Activated naive CD4-positive, alpha-beta T cell treated with anti-CD3 and anti-CD28 coated beads for 36 hours (primary cell): ENCODE measurements around the gene EPHA10. TPM values are rescaled to one million over a fixed set of nuclear protein-coding genes. Genes with fewer than 3 reads are reported as not detected.
A peak's percentile ranks its signal among the peaks of the same experiment; 100 is the strongest.
"Not testable (repeated sequence)": the region's sequence is repeated elsewhere in the genome, so short reads cannot be mapped to it uniquely, and the experiment has no call there.

ENCODE experiments used
- CTCF ChIA-PET: fragments of 350-600 bp; sonication (Branson Sonifier 250); formaldehyde crosslinking; loops from one replicate; lab custom pipeline; 2021; ENCODE audit warnings: antibody characterized with exemption; lab: Charles Lee
- DNase-seq: peaks from one replicate; pipeline ENCODE4 v3.0.0-alpha.2; 2020
- H3K27ac Mint-ChIP-seq: one replicate; pipeline ENCODE4 v1.8.0; 2021; ENCODE audit warnings: mild to moderate bottlenecking, mixed read lengths
- H3K27me3 Mint-ChIP-seq: one replicate; pipeline ENCODE4 v1.8.0; 2021; ENCODE audit warnings: low read depth, mixed read lengths
- H3K36me3 Mint-ChIP-seq: one replicate; pipeline ENCODE4 v1.8.0; 2021; ENCODE audit warnings: low read depth, mixed read lengths
- H3K4me1 Mint-ChIP-seq: one replicate; pipeline ENCODE4 v1.8.0; 2021; ENCODE audit warnings: low read depth, mixed read lengths
- H3K4me3 Mint-ChIP-seq: one replicate; pipeline ENCODE4 v1.8.0; 2021; ENCODE audit warnings: mild to moderate bottlenecking, moderate library complexity, mixed read lengths
- H3K9me3 Mint-ChIP-seq: one replicate; pipeline ENCODE4 v1.8.0; 2021; ENCODE audit warnings: mixed read lengths
- intact Hi-C: fragments of 100-400 bp; cut with micrococcal nuclease; formaldehyde crosslinking; loops from one replicate; pipeline ENCODE4 v1.15.1; 2023
- total RNA-seq, 2 experiments: library from RNA; stranded (reverse); gene quantifications; one replicate each; pipeline ENCODE4 v1.2.3, GENCODE V29; 2021

EPHA10 gene
- total RNA-seq, 2 experiments from 2014 or later = 0.33 TPM; not detected in 1

GRCh38 chr1:37746806-37747205 lies 18.1 kb downstream of the EPHA10 start:
- H3K4me3 Mint-ChIP-seq = no peak overlapping the region
- DNase-seq = no peak

GRCh38 chr1:37741662-37742061 lies 23.3 kb downstream of the EPHA10 start:
- Mint-ChIP-seq H3K27me3 (peaks cover 25% of the 10 kb centered on the region), H3K27ac (no peak overlapping the region), H3K9me3 (peaks cover under 1% of the 10 kb centered on the region), H3K36me3 (no peaks in the 10 kb centered on the region), H3K4me3 (no peak overlapping the region), H3K4me1 (peaks cover 6% of the 10 kb centered on the region)
- intact Hi-C loops = no loop called here
- CTCF ChIA-PET = interaction anchor here (0.6 kb wide), 1 partner anchor 670 kb away, joined by 4 read pairs; no protein-coding TSS in a partner anchor
- DNase-seq = no peak

More at GRCh38 chr1:37746806-37747205, 18.1 kb downstream of the EPHA10 start:
- Mint-ChIP-seq H3K27me3 (peaks cover 20% of the 10 kb centered on the region), H3K4me1 (peaks cover 1% of the 10 kb centered on the region), H3K9me3 (peaks cover 2% of the 10 kb centered on the region), H3K36me3 (no peaks in the 10 kb centered on the region), H3K27ac (no peak overlapping the region)
- intact Hi-C loops = no loop called here
- CTCF ChIA-PET = interaction anchor here (0.6 to 0.8 kb wide), 2 partner anchors 17 to 27 kb away, joined by 3 read pairs; no protein-coding TSS in a partner anchor

- H3K4me1 Mint-ChIP-seq = peaks cover 6% of the 10 kb centered on the region
- no peaks in the 10 kb centered on the region for H3K36me3 Mint-ChIP-seq
- no peak for DNase-seq
- CTCF ChIA-PET = no interaction called here
- no peak overlapping the region for H3K27ac Mint-ChIP-seq
- intact Hi-C loops = no loop called here
- H3K4me3 Mint-ChIP-seq = no peak overlapping the region
- H3K27me3 Mint-ChIP-seq = peaks cover 25% of the 10 kb centered on the region
- H3K9me3 Mint-ChIP-seq = no peaks in the 10 kb centered on the region
Measured at GRCh38 chr1:37741130-37741529, 23.8 kb downstream of the EPHA10 start.

GRCh38 chr1:37739222-37739621 lies 25.7 kb downstream of the EPHA10 start:
- CTCF ChIA-PET = no interaction called here

GRCh38 chr1:37738619-37739018 lies 26.3 kb downstream of the EPHA10 start:
- H3K36me3 Mint-ChIP-seq, CTCF ChIA-PET, H3K9me3 Mint-ChIP-seq, DNase-seq, H3K4me1 Mint-ChIP-seq, H3K4me3 Mint-ChIP-seq, H3K27ac Mint-ChIP-seq: not testable (repeated sequence)
- intact Hi-C loops = loop anchor here (1.0 kb wide), 1 partner anchor 46 kb away; the partner anchor contains the start of gene CDCA8
- H3K27me3 Mint-ChIP-seq = peaks cover 44% of the 10 kb centered on the region

More at GRCh38 chr1:37739222-37739621, 25.7 kb downstream of the EPHA10 start:
- Mint-ChIP-seq H3K9me3 (no peaks in the 10 kb centered on the region), H3K27ac (no peak overlapping the region), H3K36me3 (no peaks in the 10 kb centered on the region), H3K27me3 (peaks cover 40% of the 10 kb centered on the region), H3K4me1 (peaks cover 6% of the 10 kb centered on the region), H3K4me3 (no peak overlapping the region)
- peak; percentile 45 for DNase-seq
- intact Hi-C loops = loop anchor here (1.0 kb wide), 1 partner anchor 47 kb away; the partner anchor contains the start of gene CDCA8

GRCh38 chr1:37737975-37738374 lies 26.9 kb downstream of the EPHA10 start:
- CTCF ChIA-PET, H3K4me1 Mint-ChIP-seq, intact Hi-C loops, DNase-seq, H3K4me3 Mint-ChIP-seq, H3K9me3 Mint-ChIP-seq, H3K27ac Mint-ChIP-seq, H3K36me3 Mint-ChIP-seq: not testable (repeated sequence)
- peaks cover 45% of the 10 kb centered on the region for H3K27me3 Mint-ChIP-seq

GRCh38 chr1:37734629-37735591 lies 30.0 kb downstream of the EPHA10 start:
- H3K36me3 Mint-ChIP-seq = no peaks in the 10 kb centered on the region
- CTCF ChIA-PET = interaction anchor here (0.6 kb wide), 1 partner anchor 15 kb away, joined by 5 read pairs; no protein-coding TSS in a partner anchor
- H3K27me3 Mint-ChIP-seq = peaks cover 34% of the 10 kb centered on the region
- intact Hi-C loops = no loop called here
- H3K4me1 Mint-ChIP-seq = peaks cover 6% of the 10 kb centered on the region
- no peak overlapping the region for H3K27ac Mint-ChIP-seq
- H3K9me3 Mint-ChIP-seq = no peaks in the 10 kb centered on the region
- H3K4me3 Mint-ChIP-seq = no peak overlapping the region
- no peak for DNase-seq

GRCh38 chr1:37732111-37732780 lies 32.7 kb downstream of the EPHA10 start:
- Mint-ChIP-seq H3K36me3 (no peaks in the 10 kb centered on the region), H3K27me3 (peaks cover 33% of the 10 kb centered on the region), H3K4me3 (no peak overlapping the region), H3K9me3 (no peaks in the 10 kb centered on the region), H3K4me1 (no peaks in the 10 kb centered on the region), H3K27ac (no peak overlapping the region)
- intact Hi-C loops = no loop called here
- CTCF ChIA-PET = no interaction called here
- DNase-seq = no peak

GRCh38 chr1:37731312-37732019 lies 33.5 kb downstream of the EPHA10 start:
- Mint-ChIP-seq H3K27ac (no peak overlapping the region), H3K9me3 (no peaks in the 10 kb centered on the region), H3K27me3 (peaks cover 29% of the 10 kb centered on the region), H3K36me3 (no peaks in the 10 kb centered on the region), H3K4me1 (no peaks in the 10 kb centered on the region), H3K4me3 (no peak overlapping the region)
- CTCF ChIA-PET = no interaction called here
- DNase-seq = no peak
- intact Hi-C loops = no loop called here

- no peaks in the 10 kb centered on the region for H3K9me3 Mint-ChIP-seq
- intact Hi-C loops = no loop called here
Measured at GRCh38 chr1:37730376-37730775, 34.5 kb downstream of the EPHA10 start.

GRCh38 chr1:37728416-37728815 lies 36.5 kb downstream of the EPHA10 start:
- no peaks in the 10 kb centered on the region for H3K9me3 Mint-ChIP-seq
- CTCF ChIA-PET = no interaction called here
- peaks cover 18% of the 10 kb centered on the region for H3K27me3 Mint-ChIP-seq
- H3K4me3 Mint-ChIP-seq = no peak overlapping the region
- H3K36me3 Mint-ChIP-seq = no peaks in the 10 kb centered on the region
- H3K4me1 Mint-ChIP-seq = no peaks in the 10 kb centered on the region
- intact Hi-C loops = no loop called here
- no peak overlapping the region for H3K27ac Mint-ChIP-seq
- DNase-seq = no peak

More at GRCh38 chr1:37730376-37730775, 34.5 kb downstream of the EPHA10 start:
- Mint-ChIP-seq H3K36me3 (no peaks in the 10 kb centered on the region), H3K4me3 (no peak overlapping the region), H3K27me3 (peaks cover 24% of the 10 kb centered on the region), H3K4me1 (no peaks in the 10 kb centered on the region), H3K27ac (no peak overlapping the region)
- no peak for DNase-seq
- CTCF ChIA-PET = interaction anchor here (1.4 to 1.6 kb wide), 2 partner anchors 10 to 16 kb away, joined by 3 read pairs; no protein-coding TSS in a partner anchor
